Measurements from ENCODE around the gene VCL.

Gene VCL

DNA sequence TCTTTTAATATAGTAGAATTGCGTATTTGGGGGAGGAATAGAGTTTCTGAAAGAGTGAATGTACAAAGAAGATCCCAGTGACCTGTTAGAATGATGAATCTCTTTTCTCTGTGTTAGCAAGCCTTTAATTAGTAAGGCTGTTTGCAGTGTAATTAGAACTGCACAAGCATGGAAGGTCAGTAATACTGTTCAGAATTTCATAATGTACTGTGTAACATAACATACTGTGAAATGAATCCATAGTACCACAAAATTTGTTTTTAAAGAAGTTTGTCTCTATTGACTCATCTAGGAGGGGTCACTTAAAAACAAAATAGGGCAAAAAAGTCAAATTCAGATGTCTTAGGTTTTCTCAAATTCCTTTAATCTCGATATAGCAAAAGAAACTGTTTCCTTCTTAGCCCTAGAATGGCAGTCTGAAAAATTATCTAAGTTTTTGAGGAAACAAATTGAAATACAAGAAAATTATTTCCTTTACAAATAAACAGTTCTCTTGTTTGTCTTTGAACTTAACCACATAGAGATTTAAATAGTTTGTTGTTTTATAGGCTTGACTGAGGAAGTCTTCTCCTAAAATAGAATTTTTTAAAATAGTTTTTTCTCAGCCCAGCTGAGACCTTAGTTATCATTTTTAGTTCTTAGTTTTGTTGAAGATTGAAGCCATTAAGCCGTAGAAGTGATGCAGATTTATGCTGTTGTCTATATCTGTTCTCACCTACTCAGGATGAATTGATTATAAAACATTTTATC lies 165.6 kb downstream of the VCL start:
- TF ChIP-seq ZFX (IDR thresholded peaks at IDR 0.05; ENCODE audit: borderline replicate concordance): no peak
- TF ChIP-seq, protein P1, sequence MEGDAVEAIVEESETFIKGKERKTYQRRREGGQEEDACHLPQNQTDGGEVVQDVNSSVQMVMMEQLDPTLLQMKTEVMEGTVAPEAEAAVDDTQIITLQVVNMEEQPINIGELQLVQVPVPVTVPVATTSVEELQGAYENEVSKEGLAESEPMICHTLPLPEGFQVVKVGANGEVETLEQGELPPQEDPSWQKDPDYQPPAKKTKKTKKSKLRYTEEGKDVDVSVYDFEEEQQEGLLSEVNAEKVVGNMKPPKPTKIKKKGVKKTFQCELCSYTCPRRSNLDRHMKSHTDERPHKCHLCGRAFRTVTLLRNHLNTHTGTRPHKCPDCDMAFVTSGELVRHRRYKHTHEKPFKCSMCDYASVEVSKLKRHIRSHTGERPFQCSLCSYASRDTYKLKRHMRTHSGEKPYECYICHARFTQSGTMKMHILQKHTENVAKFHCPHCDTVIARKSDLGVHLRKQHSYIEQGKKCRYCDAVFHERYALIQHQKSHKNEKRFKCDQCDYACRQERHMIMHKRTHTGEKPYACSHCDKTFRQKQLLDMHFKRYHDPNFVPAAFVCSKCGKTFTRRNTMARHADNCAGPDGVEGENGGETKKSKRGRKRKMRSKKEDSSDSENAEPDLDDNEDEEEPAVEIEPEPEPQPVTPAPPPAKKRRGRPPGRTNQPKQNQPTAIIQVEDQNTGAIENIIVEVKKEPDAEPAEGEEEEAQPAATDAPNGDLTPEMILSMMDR (IDR thresholded peaks at IDR 0.05): no peak
- no peak overlapping the region for H3K27ac ChIP-seq

DNA sequence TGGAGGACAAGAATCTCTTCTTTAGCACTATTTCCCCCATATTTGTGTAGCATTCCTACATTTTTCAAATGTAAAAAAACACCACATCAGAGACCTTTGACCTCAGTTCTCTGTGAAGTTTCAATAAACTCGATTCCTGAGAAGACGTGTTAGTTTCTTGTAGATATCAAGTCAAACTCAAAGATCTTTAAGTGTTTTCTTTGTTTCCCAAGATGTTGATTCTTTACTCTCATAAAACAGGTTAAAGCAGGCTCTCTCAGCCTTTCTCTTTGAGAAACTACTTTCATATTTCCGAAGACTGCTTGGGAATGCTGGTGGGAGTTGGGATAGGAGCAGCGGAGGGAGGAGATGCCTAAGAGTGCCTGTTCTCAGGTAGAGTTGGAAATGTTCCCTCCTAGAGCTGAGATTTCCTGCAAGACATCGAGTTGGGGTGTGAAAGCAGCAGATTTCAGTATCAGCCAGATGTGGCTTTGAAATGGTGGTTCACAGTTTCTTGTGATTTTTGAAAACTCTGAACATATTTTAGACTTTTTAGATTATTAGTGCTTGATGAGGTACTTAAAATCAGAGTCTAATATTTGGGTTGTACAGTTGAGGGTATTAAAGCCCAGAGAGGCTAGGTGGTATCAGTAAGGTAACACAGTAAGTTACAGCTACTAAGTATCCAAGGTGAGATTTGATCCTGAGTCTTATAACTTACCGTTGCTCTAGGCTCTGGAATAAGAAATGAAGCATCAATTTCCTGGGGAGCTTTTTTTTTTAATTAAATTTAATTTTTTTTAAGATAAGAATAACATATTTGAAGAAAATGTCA lies 167.0 kb downstream of the VCL start:
- H3K27ac ChIP-seq: no peak overlapping the region
- no peak for TF ChIP-seq ZFX (IDR thresholded peaks at IDR 0.05; ENCODE audit: borderline replicate concordance)

DNA sequence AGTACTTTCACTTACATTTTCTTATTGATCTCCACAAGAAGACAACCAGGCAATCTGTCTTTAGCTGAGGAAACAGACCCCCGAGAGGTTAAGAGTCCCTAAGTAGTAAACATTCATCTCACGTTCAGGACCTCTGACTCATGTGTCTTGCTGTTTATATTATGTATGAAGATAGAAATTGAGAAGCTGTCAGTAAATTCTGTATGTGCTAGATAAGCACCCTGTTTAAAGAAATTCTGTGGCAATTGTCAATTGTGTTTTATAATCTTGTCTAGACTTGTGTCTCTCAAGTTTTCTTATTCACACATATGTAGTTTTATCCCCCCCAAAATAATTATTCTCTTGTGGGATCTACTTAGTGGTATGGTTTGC lies 167.6 kb downstream of the VCL start:
- H3K27ac ChIP-seq: no peak overlapping the region

DNA sequence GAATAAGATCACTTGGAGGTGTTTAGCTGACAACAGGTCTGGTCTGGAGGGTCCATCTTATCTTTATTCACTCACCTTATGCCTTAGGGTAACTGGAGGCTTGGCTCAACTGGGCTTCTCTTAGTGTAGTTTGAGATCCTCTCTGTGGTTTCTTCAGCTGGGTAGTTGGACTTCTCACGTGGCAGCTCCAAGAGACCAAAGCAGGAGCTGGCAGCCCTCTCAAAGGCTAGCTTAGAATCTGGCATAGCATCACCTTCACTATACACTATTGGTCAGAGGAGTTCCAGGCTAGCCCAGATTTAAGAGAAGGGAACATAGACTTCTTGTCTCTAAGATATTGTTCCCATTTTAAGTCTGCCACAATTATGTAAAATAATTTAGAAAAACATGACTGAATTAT lies 169.5 kb downstream of the VCL start:
- TF ChIP-seq, protein P1 (IDR thresholded peaks at IDR 0.05): no peak
- TF ChIP-seq ZFX (IDR thresholded peaks at IDR 0.05; ENCODE audit: borderline replicate concordance): no peak

More for the DNA sequence above, 167.6 kb downstream of the VCL start:
- no peak for TF ChIP-seq ZFX (IDR thresholded peaks at IDR 0.05; ENCODE audit: borderline replicate concordance)
- TF ChIP-seq, protein P1 (IDR thresholded peaks at IDR 0.05): no peak

More for the DNA sequence above, 169.5 kb downstream of the VCL start:
- no peak overlapping the region for H3K27ac ChIP-seq

All from 22Rv1 (cell line).